G401 (cell line): Measurements from ENCODE around the gene ZNF784. TPM values are rescaled to one million over a fixed set of nuclear protein-coding genes. Genes with fewer than 3 reads are reported as not detected.

Source experiments
- DNase-seq: peaks from one replicate; pipeline ENCODE4 v3.0.0-alpha.2; 2015; ENCODE audit warnings: low spot score
- in situ Hi-C: cut with HindIII; loops from 2 replicates; pipeline ENCODE4 v1.10.0; 2016; ENCODE audit warnings: low sequenced_read_pairs, mixed read lengths
- total RNA-seq: library from RNA; depleted of rRNA; stranded (reverse); fragments of >200 nt; shearing (Covaris generic); gene quantifications from 2 replicates; pipeline ENCODE4 v1.2.3, GENCODE V29; 2014

The ZNF784 gene
- total RNA-seq, 1 experiment from 2014 or later, result 6.8 TPM

- in situ Hi-C loops, result no loop called here
- DNase-seq, result no peak
Measured at GRCh38 chr19:55611983-55612645, 12.3 kb downstream of the ZNF784 start.

GRCh38 chr19:55611300-55611982 lies 12.9 kb downstream of the ZNF784 start:
- DNase-seq, result no peak
- in situ Hi-C loops, result no loop called here

GRCh38 chr19:55609326-55609725 lies 15.0 kb downstream of the ZNF784 start:
- DNase-seq, result no peak
- in situ Hi-C loops, result no loop called here

GRCh38 chr19:55606817-55607216 lies 17.5 kb downstream of the ZNF784 start:
- in situ Hi-C loops, result no loop called here
- DNase-seq, result no peak

- DNase-seq, result no peak
- in situ Hi-C loops, result no loop called here
Measured at GRCh38 chr19:55606471-55606787, 17.9 kb downstream of the ZNF784 start.

- in situ Hi-C loops, result no loop called here
- DNase-seq, result peak; percentile 94
Measured at GRCh38 chr19:55605637-55606470, 18.5 kb downstream of the ZNF784 start, which contains the start of gene ZNF865. Gene ZNF865, plus strand, starts transcription at chr19:55605647. Its CDS starts 7,972 bp downstream, at chr19:55613619.

- DNase-seq, result peak; percentile 94
- in situ Hi-C loops, result no loop called here
Measured at GRCh38 chr19:55605207-55605636, 19.1 kb downstream of the ZNF784 start.

- in situ Hi-C loops, result no loop called here
- no peak for DNase-seq
Measured at GRCh38 chr19:55603581-55604292, 20.6 kb downstream of the ZNF784 start.

GRCh38 chr19:55603115-55603514 lies 21.3 kb downstream of the ZNF784 start:
- in situ Hi-C loops, result no loop called here
- no peak for DNase-seq

GRCh38 chr19:55602104-55603001 lies 22.0 kb downstream of the ZNF784 start:
- no peak for DNase-seq
- in situ Hi-C loops, result no loop called here

- in situ Hi-C loops, result no loop called here
- no peak for DNase-seq
Measured at GRCh38 chr19:55601084-55601483, 23.3 kb downstream of the ZNF784 start.

GRCh38 chr19:55600662-55601028 lies 23.7 kb downstream of the ZNF784 start:
- DNase-seq, result no peak
- in situ Hi-C loops, result no loop called here

GRCh38 chr19:55599842-55600661 lies 24.3 kb downstream of the ZNF784 start, which contains the start of gene ZNF524:
Gene ZNF524, plus strand, starts transcription at chr19:55600288. Its CDS starts 1,825 bp downstream, at chr19:55602113.
- in situ Hi-C loops, result no loop called here
- peak; percentile 95 for DNase-seq

- in situ Hi-C loops, result no loop called here
Measured at GRCh38 chr19:55599468-55599841, 24.9 kb downstream of the ZNF784 start, which contains the start of gene FIZ1. Gene FIZ1, minus strand, starts transcription at chr19:55599517. Its CDS starts 1,652 bp downstream, at chr19:55597865.

GRCh38 chr19:55598719-55599467 lies 25.5 kb downstream of the ZNF784 start:
- in situ Hi-C loops, result no loop called here
- peak; percentile 95 for DNase-seq

More at GRCh38 chr19:55599468-55599841, 24.9 kb downstream of the ZNF784 start, which contains the start of gene FIZ1:
- peak; percentile 99 for DNase-seq

- in situ Hi-C loops, result no loop called here
- DNase-seq, result no peak
Measured at GRCh38 chr19:55598034-55598433, 26.3 kb downstream of the ZNF784 start.

GRCh38 chr19:55597501-55597921 lies 26.9 kb downstream of the ZNF784 start:
- in situ Hi-C loops, result no loop called here
- DNase-seq, result no peak
